Endothelial cell (in vitro differentiated cells): ENCODE results near the gene KIF6. TPM values are rescaled to one million over a fixed set of nuclear protein-coding genes. Genes with fewer than 3 reads are reported as not detected.

Experiments used
- DNase-seq: peaks from one replicate; pipeline ENCODE4 v3.0.0; 2021; ENCODE audit warnings: low spot score
- H3K27ac Mint-ChIP-seq: one replicate; pipeline ENCODE4 v1.8.0; 2021; ENCODE audit warnings: mixed read lengths, inconsistent platforms; ENCODE audit not compliant: unreplicated experiment
- H3K27me3 Mint-ChIP-seq: one replicate; pipeline ENCODE4 v1.8.0; 2021; ENCODE audit warnings: mild to moderate bottlenecking, moderate library complexity, mixed read lengths, inconsistent platforms; ENCODE audit not compliant: unreplicated experiment
- H3K36me3 Mint-ChIP-seq: one replicate; pipeline ENCODE4 v1.8.0; 2021; ENCODE audit warnings: mild to moderate bottlenecking, low read depth, mixed read lengths, inconsistent platforms; ENCODE audit not compliant: unreplicated experiment
- H3K4me1 Mint-ChIP-seq: one replicate; pipeline ENCODE4 v1.8.0; 2021; ENCODE audit warnings: mild to moderate bottlenecking, mixed read lengths, inconsistent platforms; ENCODE audit not compliant: unreplicated experiment
- H3K4me3 Mint-ChIP-seq: one replicate; pipeline ENCODE4 v1.8.0; 2021; ENCODE audit warnings: mild to moderate bottlenecking, mixed read lengths, inconsistent platforms; ENCODE audit not compliant: unreplicated experiment
- H3K9me3 Mint-ChIP-seq: one replicate; pipeline ENCODE4 v1.8.0; 2021; ENCODE audit warnings: mixed read lengths, inconsistent platforms; ENCODE audit not compliant: unreplicated experiment
- total RNA-seq: library from RNA; stranded (reverse); fragmentation: NEBNext Ultra II Directional; extraction: Animal tissue kit (Norgen Biotek cat#: 25700); gene quantifications from one replicate; pipeline ENCODE4 v1.2.1, GENCODE V29; 2021; ENCODE audit not compliant: unreplicated experiment
- TF ChIP-seq, protein P1 (sequence below): fragments of 200-600 bp; sonication (generic); IDR thresholded peaks from one replicate; pipeline ENCODE4 v1.5.0; 2021; ENCODE audit warnings: antibody characterized with exemption; ENCODE audit not compliant: unreplicated experiment

Gene KIF6
- total RNA-seq, 1 donor from 2014 or later, result 0.46 TPM

DNA sequence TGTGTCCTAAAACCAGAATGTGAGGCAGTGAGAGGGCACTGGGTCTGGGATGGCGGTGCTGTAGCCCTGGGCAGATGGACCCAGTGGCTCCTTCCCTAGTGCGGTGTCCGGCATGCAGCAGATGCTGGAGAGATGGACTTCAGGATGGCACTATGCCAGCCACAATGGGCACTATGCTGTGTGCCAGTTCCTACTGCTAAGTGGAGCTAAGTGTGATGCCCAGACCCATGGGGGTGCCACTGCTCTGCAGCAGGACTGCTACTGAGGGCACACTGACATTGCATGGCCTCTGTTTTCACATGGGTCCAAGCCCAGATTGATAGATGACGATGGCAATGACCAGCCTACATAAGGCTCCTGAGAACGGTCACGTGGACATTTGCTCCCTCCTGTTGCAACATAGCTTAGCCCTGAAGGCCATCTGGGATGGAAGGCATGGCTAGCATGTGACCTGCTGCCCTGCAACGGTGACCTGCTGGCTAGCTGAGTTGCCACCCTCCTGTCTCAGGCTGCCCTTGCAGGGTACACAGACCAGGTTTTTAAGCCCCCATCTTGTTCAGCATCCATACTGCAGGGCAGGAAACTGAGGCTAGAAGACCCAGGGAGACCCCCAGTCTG, 371.4 kb downstream of the KIF6 start:
- H3K36me3 Mint-ChIP-seq, result no peaks in the 10 kb centered on the region
- peaks cover 10% of the 10 kb centered on the region for H3K4me1 Mint-ChIP-seq
- TF ChIP-seq, protein P1, sequence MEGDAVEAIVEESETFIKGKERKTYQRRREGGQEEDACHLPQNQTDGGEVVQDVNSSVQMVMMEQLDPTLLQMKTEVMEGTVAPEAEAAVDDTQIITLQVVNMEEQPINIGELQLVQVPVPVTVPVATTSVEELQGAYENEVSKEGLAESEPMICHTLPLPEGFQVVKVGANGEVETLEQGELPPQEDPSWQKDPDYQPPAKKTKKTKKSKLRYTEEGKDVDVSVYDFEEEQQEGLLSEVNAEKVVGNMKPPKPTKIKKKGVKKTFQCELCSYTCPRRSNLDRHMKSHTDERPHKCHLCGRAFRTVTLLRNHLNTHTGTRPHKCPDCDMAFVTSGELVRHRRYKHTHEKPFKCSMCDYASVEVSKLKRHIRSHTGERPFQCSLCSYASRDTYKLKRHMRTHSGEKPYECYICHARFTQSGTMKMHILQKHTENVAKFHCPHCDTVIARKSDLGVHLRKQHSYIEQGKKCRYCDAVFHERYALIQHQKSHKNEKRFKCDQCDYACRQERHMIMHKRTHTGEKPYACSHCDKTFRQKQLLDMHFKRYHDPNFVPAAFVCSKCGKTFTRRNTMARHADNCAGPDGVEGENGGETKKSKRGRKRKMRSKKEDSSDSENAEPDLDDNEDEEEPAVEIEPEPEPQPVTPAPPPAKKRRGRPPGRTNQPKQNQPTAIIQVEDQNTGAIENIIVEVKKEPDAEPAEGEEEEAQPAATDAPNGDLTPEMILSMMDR, result no peak
- no peaks in the 10 kb centered on the region for H3K9me3 Mint-ChIP-seq
- no peak overlapping the region for H3K27ac Mint-ChIP-seq
- no peak for DNase-seq
- no peak overlapping the region for H3K4me3 Mint-ChIP-seq
- H3K27me3 Mint-ChIP-seq, result peaks cover 3% of the 10 kb centered on the region

DNA sequence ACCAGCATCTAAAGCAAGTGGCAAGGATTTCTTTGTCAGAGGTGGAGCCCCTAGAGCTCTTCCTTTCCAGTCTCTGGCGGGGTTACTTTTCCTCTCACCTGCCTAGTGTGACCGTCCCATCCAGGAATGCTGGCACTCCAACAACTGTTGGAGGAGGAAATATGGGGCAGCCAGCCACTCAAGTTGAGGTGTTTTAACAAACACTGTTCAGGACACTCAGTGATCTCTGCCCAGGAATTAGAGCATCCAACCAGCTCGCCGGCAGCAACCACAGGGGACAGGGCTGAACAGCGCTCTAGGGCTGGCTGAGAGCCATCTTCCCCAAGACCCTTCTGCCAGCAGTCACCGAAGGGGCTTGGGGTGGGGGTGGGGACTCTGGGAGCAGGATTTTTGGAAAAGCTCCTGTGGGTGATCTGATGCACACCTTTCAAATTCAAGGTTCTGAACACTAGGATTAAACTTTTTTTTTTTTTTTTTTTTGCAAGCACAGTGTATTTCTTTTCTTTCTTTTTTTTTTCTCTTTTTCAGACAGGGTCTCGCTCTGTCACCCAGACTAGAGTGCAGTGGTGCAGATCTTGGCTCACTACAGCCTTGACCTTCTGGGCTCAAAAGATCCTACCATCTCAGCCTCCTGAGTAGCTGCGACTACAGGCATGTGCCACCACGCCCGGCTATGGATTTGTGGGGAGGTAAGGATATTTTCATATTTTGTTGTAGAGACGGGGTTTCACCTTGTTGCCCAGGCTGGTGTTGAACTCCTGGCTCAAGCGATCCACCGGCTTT, 374.3 kb downstream of the KIF6 start:
- H3K4me1 Mint-ChIP-seq, result peaks cover 13% of the 10 kb centered on the region

DNA sequence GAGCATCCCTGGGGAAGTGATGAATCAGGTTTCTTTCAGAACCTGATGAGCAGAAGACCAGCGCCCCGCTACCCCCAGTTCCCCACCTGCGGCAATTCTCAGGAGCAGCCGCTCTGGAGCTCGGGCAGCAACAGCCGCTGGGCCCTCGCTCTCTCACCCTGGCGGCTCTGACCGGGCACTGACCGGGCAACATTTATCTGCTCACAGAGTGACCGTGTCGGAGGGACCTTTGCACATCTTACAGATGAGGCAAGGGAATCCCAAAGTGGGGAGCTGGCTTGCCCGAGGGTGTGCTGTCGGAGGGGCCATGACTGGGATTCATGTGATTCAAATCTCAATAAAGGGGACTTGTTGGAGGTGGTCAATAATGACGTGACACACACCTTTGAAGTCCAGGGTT, 376.5 kb downstream of the KIF6 start:
- Mint-ChIP-seq H3K9me3 (no peaks in the 10 kb centered on the region), H3K27ac (no peak overlapping the region), H3K4me3 (no peak overlapping the region), H3K36me3 (peaks cover 7% of the 10 kb centered on the region), H3K27me3 (peaks cover 6% of the 10 kb centered on the region), H3K4me1 (peaks cover 32% of the 10 kb centered on the region)
- TF ChIP-seq, protein P1, result no peak
- DNase-seq, result no peak

More for the DNA sequence above, 374.3 kb downstream of the KIF6 start:
- H3K4me3 Mint-ChIP-seq, result no peak overlapping the region
- no peak overlapping the region for H3K27ac Mint-ChIP-seq
- H3K9me3 Mint-ChIP-seq, result no peaks in the 10 kb centered on the region
- no peaks in the 10 kb centered on the region for H3K36me3 Mint-ChIP-seq
- TF ChIP-seq, protein P1, result no peak
- H3K27me3 Mint-ChIP-seq, result no peaks in the 10 kb centered on the region
- DNase-seq, result no peak

DNA sequence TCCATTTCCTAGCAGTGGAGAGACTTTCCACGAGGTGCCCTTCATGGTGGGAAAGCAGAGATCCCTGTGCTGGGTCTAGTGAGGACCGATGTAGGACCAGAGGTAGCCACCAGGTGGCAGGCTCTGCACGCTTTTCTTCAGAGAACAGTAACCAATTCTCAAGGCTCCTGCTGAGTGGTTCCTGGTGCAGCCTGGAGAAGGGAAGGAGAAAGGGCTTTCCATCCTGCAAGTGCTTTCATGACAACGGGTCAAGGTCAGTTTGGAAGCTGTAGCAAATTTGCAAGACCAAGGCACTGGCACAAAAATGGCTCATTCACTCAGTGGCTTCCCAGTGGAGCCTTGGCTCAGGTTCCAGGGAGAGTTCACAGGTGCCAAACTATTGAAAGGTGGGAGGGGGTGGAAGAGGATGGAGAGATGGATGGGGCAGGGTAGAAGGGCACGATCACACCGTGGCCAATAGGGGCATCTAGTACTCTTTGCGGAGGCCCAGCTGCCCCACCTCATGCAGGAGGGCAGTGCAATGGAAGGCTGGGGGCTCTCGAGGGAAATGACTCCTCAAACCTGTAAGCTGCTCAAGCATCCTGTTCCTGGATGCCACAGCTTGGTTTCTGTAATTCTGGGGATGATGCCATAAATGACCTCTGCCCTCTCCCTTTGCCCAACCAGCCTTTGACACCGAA, 377.2 kb downstream of the KIF6 start:
- H3K4me1 Mint-ChIP-seq, result peaks cover 39% of the 10 kb centered on the region
- no peak overlapping the region for H3K27ac Mint-ChIP-seq
- TF ChIP-seq, protein P1, result peak; percentile 93
- no peak overlapping the region for H3K4me3 Mint-ChIP-seq
- peaks cover 8% of the 10 kb centered on the region for H3K27me3 Mint-ChIP-seq
- H3K36me3 Mint-ChIP-seq, result peaks cover 7% of the 10 kb centered on the region
- peak; percentile 81 for DNase-seq
- H3K9me3 Mint-ChIP-seq, result no peaks in the 10 kb centered on the region
